C4-2B (cell line): Measurements from ENCODE around the gene GEMIN2.
A peak's percentile ranks its signal among the peaks of the same experiment; 100 is the strongest.
"Not testable (repeated sequence)": the region's sequence is repeated elsewhere in the genome, so short reads cannot be mapped to it uniquely, and the experiment has no call there.

ENCODE experiments used
- H3K27ac ChIP-seq: fragments of 450-650 bp; 2 replicates; pipeline ENCODE4 v1.5.1; 2017
- CTCF ChIP-seq: fragments of 450-650 bp; conservative IDR thresholded peaks from 2 replicates; pipeline ENCODE4 v1.5.1; 2017; ENCODE audit warnings: mild to moderate bottlenecking
- ZFX ChIP-seq: fragments of 450-650 bp; IDR thresholded peaks from 2 replicates; pipeline ENCODE4 v1.6.1; 2017

Gene GEMIN2

GRCh38 chr14:39087493-39087892 lies 26.6 kb upstream of the GEMIN2 start:
- TF ChIP-seq ZFX (no peak), CTCF (no peak)
- no peak overlapping the region for H3K27ac ChIP-seq

DNA sequence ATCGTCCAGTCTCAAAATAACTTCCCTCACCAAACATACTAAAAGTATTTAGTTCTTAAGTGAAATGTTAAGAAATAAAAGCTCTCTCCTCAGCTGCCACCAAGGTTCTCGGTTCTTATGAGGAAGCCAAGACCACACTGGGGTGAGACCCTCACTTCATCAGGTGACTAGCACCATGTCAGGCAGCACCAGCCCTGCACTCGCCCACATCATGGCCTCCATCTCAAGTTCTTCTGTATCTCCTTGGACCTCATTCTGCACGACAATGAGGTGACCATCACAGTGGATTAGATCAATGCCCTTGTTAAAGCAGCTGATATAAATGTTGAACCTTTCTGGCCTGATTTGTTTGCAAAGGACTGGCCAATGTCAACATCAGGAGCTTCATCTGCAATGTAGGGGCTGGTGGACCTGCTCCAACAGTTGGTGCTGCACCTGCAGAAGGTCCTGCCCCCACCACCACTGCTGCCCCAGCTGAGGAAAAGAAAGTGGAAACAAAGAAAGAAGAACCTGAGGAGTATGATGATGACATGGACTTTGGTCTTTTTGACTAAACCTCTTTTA lies 23.5 kb upstream of the GEMIN2 start:
- H3K27ac ChIP-seq, result no peak overlapping the region
- TF ChIP-seq CTCF (no peak), ZFX (no peak)

DNA sequence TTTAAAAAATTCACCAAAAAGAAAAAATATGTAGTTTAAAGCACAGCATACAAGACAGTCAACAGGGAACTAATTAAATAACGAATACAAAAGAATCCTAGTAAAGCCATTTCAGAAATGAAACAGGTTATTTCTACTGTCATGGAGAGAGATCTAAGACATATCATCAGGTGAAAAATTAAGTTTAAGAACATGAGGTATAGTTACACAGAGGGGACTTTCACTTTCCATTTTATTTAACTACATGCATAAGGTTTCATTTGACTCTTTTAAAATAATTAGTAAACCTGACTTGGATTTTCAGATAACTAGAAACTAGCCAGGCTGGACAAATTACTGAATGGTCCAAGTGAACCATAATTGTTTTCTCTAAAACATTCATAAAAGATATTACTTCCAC lies 22.4 kb upstream of the GEMIN2 start:
- no peak overlapping the region for H3K27ac ChIP-seq
- TF ChIP-seq ZFX (no peak), CTCF (no peak)

DNA sequence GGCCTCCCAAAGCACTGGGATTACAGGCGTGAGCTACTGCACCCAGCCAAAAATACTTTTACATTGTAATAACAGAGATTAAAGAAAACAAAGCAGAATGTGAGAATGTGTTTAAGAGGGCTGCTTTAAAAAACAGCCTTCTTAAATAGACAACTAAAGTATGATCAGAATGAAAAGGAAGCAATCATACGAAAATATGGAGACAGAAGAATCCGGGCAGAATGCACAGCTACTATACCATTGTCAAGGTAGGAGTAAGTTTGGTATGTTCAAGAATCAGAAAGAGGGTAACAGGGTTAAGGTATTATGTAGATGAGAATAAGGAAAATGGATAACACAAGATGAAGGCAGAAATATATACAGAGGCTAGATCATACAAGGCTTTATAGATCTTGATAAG lies 19.6 kb upstream of the GEMIN2 start:
- TF ChIP-seq CTCF (no peak), ZFX (no peak)
- H3K27ac ChIP-seq, result no peak overlapping the region

GRCh38 chr14:39097159-39097558 lies 17.0 kb upstream of the GEMIN2 start:
- no peak overlapping the region for H3K27ac ChIP-seq
- TF ChIP-seq CTCF, result no peak
- no peak for TF ChIP-seq ZFX

- H3K27ac ChIP-seq, result not testable (repeated sequence)
Observed at GRCh38 chr14:39099215-39099614, 14.9 kb upstream of the GEMIN2 start.

DNA sequence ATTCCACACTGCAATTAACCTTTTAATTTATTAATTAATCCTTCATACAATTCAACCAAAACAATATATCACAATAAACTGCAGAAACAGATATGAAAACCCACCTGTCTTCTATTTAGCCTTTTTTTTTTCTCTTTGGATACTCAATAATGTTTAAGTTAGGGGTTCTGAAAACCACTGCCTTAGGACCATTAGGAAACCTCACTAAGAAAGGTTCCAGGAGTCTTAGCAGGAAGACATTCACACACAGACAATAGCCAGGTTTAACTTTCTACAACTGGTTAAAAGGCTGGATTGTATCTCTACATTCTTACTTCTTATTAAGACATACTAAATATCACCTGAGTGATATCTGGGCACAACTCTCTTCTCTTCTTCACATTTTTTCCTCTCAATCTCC lies 14.4 kb upstream of the GEMIN2 start:
- TF ChIP-seq ZFX, result no peak
- no peak for TF ChIP-seq CTCF
- H3K27ac ChIP-seq, result no peak overlapping the region

DNA sequence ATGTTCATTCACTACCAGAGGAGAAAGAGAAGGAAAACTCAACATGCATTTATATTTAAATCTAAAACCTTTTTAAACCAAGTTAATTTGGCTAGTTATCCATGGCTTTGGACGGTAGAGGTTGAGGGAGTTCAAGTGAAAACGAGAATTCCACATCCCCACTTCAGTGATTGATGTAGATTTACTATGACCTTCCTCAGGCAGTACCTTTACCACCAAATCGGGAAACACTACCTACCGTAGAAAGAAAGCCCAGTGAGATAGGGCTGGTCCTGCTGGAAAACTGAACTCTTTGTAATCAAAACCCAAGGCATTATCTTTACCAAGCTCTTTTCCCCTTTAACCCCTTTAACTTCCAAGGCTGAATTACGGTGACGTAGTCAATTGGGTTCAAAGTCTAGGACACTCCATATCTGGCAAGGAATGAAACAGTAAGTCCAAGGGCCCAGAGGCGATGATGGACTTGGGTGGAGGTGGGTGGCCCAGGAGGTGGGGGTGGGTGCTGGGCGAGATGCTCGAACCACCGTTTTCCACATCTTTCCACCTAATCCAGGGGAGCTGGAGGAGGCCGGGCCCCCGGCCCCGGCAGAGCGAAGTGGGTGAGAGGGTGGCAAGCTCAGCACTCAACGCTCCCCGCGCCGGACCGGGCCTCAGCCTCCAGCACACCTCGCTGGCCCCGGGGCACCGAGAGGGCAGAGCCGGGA lies 11.7 kb upstream of the GEMIN2 start:
- H3K27ac ChIP-seq, result peak overlapping the region; percentile 81
- TF ChIP-seq ZFX, result peak; percentile 18; the same call in 1 of the 2 replicates
- TF ChIP-seq CTCF, result no peak
